Stomach (tissue), 4 donors: Measurements from ENCODE around the gene USP44.

Source experiments
- EP300 ChIP-seq: sonication (generic); formaldehyde crosslinking; IDR thresholded peaks from one replicate; pipeline ENCODE4 v1.6.1; 2017; ENCODE audit warnings: antibody characterized with exemption
- POLR2A ChIP-seq, 4 donors: fragments of 450-650 bp; IDR thresholded peaks; one replicate each; pipeline ENCODE4 v1.6.1; 2016; ENCODE audit warnings: antibody characterized with exemption in 4 of 4, control low read depth in 2 of 4, mild to moderate bottlenecking in 1 of 4, moderate library complexity in 1 of 4
- TF ChIP-seq, protein P1 (sequence below), 7 experiments: fragments of 450-650 bp in 4 of 7; fragments of 200-600 bp in 3 of 7; sonication (generic) in 3 of 7; IDR thresholded peaks; one replicate each; pipeline ENCODE4 v1.5.1; 2016 to 2019; ENCODE audit warnings: antibody characterized with exemption in 7 of 7, control low read depth in 2 of 7, mild to moderate bottlenecking in 1 of 7

- no peak for TF ChIP-seq POLR2A (IDR thresholded peaks at IDR 0.05)
- TF ChIP-seq EP300 = no peak
- TF ChIP-seq, protein P1, sequence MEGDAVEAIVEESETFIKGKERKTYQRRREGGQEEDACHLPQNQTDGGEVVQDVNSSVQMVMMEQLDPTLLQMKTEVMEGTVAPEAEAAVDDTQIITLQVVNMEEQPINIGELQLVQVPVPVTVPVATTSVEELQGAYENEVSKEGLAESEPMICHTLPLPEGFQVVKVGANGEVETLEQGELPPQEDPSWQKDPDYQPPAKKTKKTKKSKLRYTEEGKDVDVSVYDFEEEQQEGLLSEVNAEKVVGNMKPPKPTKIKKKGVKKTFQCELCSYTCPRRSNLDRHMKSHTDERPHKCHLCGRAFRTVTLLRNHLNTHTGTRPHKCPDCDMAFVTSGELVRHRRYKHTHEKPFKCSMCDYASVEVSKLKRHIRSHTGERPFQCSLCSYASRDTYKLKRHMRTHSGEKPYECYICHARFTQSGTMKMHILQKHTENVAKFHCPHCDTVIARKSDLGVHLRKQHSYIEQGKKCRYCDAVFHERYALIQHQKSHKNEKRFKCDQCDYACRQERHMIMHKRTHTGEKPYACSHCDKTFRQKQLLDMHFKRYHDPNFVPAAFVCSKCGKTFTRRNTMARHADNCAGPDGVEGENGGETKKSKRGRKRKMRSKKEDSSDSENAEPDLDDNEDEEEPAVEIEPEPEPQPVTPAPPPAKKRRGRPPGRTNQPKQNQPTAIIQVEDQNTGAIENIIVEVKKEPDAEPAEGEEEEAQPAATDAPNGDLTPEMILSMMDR (IDR thresholded peaks at IDR 0.05) = no peak
Observed at GRCh38 chr12:95549392-95550084, 1.7 kb downstream of the USP44 start.
